Measurements from ENCODE around the gene ZNF462. TPM values are rescaled to one million over a fixed set of nuclear protein-coding genes. Genes with fewer than 3 reads are reported as not detected.

Gene ZNF462
- total RNA-seq, 2 donors from 2014 or later: 6.0 to 11.0 TPM

DNA sequence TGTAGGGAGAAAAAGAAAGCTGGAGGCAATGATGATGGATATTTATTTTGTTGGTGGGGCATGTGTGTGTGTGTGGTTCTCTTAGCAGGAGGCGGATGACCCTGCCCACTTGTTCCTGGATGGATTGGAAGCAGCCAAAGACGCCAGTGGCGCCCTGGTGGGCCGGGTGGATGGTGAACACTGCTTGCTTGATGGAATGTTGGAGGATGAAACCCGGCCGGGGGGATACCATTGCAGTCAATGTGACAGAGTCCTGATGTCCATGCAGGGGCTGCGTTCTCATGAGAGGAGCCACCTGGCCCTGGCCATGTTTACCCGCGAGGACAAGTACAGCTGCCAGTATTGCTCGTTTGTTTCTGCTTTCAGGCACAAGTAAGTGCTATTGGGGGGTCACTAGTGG is 69.2 kb downstream of the ZNF462 start:
- Mint-ChIP-seq H3K36me3 (ENCODE audit: low read depth) (no peaks in the 10 kb centered on the region), H3K27ac (no peak overlapping the region), H3K27me3 (no peaks in the 10 kb centered on the region), H3K4me1 (no peaks in the 10 kb centered on the region), H3K4me3 (no peak overlapping the region)
- H3K9me3 ChIP-seq (ENCODE audit: control insufficient read depth, low read length, poor library complexity, severe bottlenecking): no peaks in the 10 kb centered on the region
- DNase-seq (no peak), ATAC-seq (no peak)

DNA sequence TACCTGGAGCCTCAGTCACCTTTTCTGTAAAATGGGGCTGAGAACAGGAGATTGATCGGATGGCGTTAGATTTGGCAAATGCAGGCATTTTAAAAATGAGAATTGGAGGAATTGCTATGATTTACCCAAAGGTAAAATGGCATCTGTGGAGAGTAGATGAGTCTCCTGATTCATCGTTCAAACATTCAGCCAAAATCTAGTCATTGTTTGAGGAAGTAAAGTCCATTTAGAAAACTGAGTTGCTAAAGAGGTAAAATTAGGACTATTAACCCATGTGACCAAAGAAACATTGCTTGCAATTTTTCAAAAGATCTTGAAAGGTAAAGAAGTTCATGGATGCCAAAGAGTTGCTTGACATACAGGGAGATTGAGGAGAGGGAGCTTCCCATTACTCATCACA is 69.7 kb downstream of the ZNF462 start:
- DNase-seq (no peak), ATAC-seq (no peak)
- H3K4me1 Mint-ChIP-seq: no peaks in the 10 kb centered on the region
- H3K9me3 ChIP-seq (ENCODE audit: control insufficient read depth, low read length, poor library complexity, severe bottlenecking): no peaks in the 10 kb centered on the region
- H3K27ac Mint-ChIP-seq: no peak overlapping the region
- H3K4me3 Mint-ChIP-seq: no peak overlapping the region
- no peaks in the 10 kb centered on the region for H3K36me3 Mint-ChIP-seq (ENCODE audit: low read depth)
- no peaks in the 10 kb centered on the region for H3K27me3 Mint-ChIP-seq

DNA sequence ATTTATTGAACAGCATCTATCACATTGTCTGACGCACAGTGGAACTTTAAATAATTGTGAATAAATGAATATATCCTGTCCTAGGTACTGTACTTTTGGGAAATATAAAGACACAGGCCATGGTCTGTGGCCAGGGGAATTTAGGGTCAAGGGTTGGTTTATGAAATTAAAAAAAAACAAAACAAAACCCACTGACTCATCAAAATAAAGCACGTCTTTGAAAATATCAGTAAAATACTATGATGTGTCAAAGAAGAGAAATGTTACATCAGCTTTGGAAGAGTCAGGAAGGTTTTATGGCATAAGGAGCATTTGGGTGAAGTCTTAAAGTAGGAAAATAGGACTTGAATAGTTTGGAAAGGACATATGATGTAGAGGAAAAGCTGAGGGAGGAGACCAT is 70.5 kb downstream of the ZNF462 start:
- no peak for ATAC-seq

DNA sequence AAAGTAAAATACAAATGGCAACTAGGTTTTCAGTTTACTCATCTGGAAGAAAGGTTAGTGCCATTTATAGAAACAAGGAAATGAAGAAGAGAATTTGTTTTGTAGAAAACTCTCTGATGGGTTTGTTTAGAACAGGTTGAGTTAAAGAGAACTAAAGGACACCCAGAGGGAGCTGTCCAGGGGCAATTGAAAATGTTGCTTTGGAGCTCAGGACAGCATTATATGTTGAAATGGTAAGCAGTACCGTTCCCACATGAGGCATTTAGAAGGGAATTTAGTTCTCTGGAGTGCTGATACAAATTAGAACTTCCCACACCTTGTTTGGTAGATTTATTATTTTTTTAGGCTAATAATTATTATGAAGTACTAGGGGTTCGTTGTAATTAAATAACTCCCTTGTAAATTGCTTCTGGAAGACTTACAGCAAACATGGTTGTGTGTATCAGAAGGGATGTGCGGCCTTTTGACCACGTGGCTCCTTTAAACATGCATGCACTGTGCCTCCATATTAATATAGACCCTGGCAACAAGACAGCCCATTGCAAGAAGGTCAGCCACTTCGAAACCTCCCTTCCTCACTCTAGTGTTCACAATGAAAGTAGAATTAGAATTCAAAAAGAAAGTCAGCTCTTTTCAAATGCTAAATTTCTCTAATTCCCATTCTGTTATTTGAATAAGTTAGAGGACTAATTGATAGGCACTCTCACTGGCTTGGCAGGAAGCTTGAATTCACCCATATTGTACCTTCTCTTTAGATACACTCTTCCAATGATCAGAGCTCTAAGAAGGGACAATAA is 71.7 kb downstream of the ZNF462 start:
- Mint-ChIP-seq H3K4me3 (no peak overlapping the region), H3K4me1 (no peaks in the 10 kb centered on the region), H3K27ac (no peak overlapping the region), H3K27me3 (no peaks in the 10 kb centered on the region), H3K36me3 (ENCODE audit: low read depth) (no peaks in the 10 kb centered on the region)
- H3K9me3 ChIP-seq (ENCODE audit: control insufficient read depth, low read length, poor library complexity, severe bottlenecking): no peaks in the 10 kb centered on the region
- DNase-seq: no peak
- no peak for ATAC-seq

More for the DNA sequence above, 70.5 kb downstream of the ZNF462 start:
- no peaks in the 10 kb centered on the region for H3K9me3 ChIP-seq (ENCODE audit: control insufficient read depth, low read length, poor library complexity, severe bottlenecking)
- no peak for DNase-seq
- no peaks in the 10 kb centered on the region for H3K27me3 Mint-ChIP-seq
- no peaks in the 10 kb centered on the region for H3K4me1 Mint-ChIP-seq
- H3K36me3 Mint-ChIP-seq (ENCODE audit: low read depth): no peaks in the 10 kb centered on the region
- no peak overlapping the region for H3K27ac Mint-ChIP-seq
- no peak overlapping the region for H3K4me3 Mint-ChIP-seq

DNA sequence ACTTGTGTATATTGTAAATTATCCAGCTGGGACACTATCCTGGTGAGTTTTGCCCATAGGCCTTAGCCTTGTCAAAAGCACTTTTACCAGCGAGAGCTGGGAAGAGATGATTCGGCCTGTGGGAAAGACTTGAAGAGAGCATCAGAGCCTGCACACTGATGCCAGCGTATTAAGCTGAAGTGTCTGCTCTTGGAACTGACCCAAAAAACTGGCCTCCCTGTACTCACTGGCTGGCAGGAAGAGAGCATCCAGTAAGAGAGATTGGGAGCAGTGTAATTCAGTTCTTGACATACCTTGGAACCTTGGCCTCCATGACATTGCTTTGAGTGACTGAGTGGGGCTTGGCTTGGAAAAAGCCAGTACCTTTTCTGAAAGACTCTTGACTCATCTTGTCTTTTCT is 73.7 kb downstream of the ZNF462 start:
- no peak for ATAC-seq
- no peak overlapping the region for H3K4me3 Mint-ChIP-seq
- H3K9me3 ChIP-seq (ENCODE audit: control insufficient read depth, low read length, poor library complexity, severe bottlenecking): no peaks in the 10 kb centered on the region
- no peaks in the 10 kb centered on the region for H3K4me1 Mint-ChIP-seq
- H3K27me3 Mint-ChIP-seq: no peaks in the 10 kb centered on the region
- DNase-seq: no peak
- no peak overlapping the region for H3K27ac Mint-ChIP-seq
- no peaks in the 10 kb centered on the region for H3K36me3 Mint-ChIP-seq (ENCODE audit: low read depth)

DNA sequence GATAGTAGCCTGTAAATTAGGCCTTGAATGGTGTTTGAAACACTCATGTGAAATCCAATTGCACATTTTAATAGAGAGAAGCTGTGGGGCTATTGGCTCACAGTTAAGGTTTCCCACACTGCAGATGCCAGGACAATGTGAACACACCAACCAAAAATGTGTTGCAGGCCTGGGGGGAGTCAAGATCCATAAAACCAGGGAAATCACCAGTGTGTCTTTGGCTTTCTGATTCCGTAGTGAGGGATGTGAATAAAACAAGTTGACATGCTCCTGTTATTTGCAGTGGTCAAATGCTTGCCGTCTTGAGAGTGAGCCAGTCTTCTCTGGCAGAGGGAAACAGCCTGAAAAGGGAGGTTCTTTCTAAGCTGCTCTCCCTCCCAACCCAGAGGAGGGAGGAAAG is 79.0 kb downstream of the ZNF462 start:
- Mint-ChIP-seq H3K4me1 (no peaks in the 10 kb centered on the region), H3K27me3 (no peaks in the 10 kb centered on the region), H3K4me3 (no peak overlapping the region), H3K36me3 (ENCODE audit: low read depth) (no peaks in the 10 kb centered on the region), H3K27ac (no peak overlapping the region)
- H3K9me3 ChIP-seq (ENCODE audit: control insufficient read depth, low read length, poor library complexity, severe bottlenecking): no peaks in the 10 kb centered on the region
- DNase-seq (no peak), ATAC-seq (no peak)

DNA sequence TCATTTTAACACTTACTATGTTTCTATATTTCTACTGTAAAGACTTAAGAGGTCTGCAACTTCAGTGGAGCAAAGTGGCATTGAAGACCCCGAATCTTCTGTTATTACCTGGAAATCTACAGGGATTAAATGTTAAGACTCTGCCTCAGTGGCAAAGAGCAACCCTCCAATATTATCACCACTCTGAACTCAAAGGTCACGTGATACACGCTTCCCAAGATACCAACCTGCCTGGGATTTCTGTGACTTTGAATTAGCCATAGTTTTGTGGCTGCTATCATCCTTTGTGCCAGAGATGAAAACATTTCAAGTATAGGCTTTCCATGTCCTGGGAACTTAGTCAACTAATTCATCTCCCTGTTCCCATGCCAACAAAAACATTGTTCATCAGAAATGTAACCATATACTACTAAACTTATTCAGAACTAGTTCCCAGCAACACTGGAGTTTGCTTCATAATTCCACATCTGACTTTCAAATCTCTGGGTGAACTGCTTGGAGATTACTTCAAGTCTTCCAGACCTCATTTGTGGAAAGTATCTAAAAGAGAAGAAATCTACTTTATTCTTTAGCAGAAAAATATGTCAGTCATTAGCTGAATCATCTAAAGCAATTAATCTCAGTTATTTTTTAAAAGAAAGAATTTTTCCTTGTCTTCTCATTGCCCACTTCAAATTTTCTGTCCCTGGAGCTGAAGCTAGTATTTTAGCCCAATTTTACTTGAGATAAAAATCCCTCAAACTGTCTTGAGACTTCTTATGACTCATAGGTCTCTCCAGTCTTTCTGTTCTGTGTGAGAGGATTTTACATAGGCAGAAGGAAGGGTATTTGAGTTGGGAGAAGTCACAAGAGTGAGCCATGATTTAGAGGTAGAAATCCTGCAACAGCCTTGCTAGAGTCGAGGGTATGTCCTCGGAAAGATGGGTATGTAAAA is 83.0 kb downstream of the ZNF462 start:
- DNase-seq (no peak), ATAC-seq (no peak)
- no peaks in the 10 kb centered on the region for H3K9me3 ChIP-seq (ENCODE audit: control insufficient read depth, low read length, poor library complexity, severe bottlenecking)
- Mint-ChIP-seq H3K27me3 (no peaks in the 10 kb centered on the region), H3K27ac (no peak overlapping the region), H3K4me1 (no peaks in the 10 kb centered on the region), H3K4me3 (no peak overlapping the region), H3K36me3 (ENCODE audit: low read depth) (no peaks in the 10 kb centered on the region)

DNA sequence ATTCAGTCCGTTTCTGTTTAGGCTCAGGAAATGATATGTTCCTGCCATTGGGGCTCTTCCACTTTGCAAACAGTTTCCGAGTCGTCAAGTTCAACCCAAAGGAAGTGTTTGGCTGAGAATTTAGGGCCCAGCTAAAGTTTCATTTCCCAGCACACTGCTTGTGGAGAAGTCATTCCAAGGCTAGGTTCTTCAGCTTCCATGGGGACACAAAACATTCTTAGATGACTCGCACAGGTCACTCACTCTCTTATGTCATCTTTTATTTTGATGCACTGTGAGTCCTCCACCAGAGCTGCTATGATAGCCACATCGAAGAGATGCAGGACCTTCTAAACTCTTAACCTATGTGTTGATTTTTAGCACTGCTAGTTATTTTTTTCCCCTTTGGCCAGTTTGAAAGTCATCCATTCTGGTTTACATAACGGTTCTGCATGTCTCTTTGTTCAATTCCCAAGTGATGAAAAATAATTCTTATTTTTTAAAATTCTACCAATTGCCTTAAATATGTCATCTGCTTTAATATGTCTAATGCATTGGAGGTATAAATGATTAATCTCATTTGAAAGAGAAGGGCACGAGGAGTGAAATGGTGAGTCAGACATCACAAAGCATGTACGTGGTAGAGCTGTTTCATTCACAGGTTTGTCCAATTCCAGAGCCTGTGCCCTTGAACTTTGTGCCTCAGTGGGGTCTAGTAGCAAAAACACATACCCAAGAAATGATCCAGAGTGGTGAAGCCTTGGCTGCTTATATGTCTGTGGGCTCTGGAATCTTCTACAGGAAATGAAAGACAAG is 84.3 kb downstream of the ZNF462 start:
- DNase-seq (no peak), ATAC-seq (no peak)
- H3K9me3 ChIP-seq (ENCODE audit: control insufficient read depth, low read length, poor library complexity, severe bottlenecking): no peaks in the 10 kb centered on the region
- Mint-ChIP-seq H3K4me3 (no peak overlapping the region), H3K27ac (no peak overlapping the region), H3K36me3 (ENCODE audit: low read depth) (no peaks in the 10 kb centered on the region), H3K27me3 (no peaks in the 10 kb centered on the region), H3K4me1 (no peaks in the 10 kb centered on the region)

DNA sequence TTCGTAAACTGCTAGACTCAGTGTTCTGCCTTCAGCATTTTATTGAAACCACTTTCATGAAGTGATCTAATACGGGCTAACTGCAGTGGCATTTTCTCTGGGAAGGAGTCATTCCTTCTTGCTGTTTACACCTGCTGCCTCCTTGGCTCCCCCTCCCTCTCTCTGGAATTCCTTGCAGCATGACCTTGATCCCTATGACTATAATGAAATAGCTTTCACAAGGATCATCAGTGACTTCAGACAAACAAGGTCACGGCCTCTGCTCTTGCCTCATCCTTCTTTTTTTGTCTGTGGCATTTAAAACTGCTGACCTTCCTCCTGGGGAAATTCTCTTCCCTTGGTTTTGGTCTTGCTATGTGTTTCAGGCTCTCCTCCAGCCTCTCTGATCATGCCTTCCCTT is 90.2 kb downstream of the ZNF462 start:
- no peaks in the 10 kb centered on the region for H3K9me3 ChIP-seq (ENCODE audit: control insufficient read depth, low read length, poor library complexity, severe bottlenecking)
- Mint-ChIP-seq H3K4me3 (no peak overlapping the region), H3K27ac (no peak overlapping the region), H3K4me1 (no peaks in the 10 kb centered on the region), H3K36me3 (ENCODE audit: low read depth) (no peaks in the 10 kb centered on the region), H3K27me3 (no peaks in the 10 kb centered on the region)
- DNase-seq (no peak), ATAC-seq (no peak)

DNA sequence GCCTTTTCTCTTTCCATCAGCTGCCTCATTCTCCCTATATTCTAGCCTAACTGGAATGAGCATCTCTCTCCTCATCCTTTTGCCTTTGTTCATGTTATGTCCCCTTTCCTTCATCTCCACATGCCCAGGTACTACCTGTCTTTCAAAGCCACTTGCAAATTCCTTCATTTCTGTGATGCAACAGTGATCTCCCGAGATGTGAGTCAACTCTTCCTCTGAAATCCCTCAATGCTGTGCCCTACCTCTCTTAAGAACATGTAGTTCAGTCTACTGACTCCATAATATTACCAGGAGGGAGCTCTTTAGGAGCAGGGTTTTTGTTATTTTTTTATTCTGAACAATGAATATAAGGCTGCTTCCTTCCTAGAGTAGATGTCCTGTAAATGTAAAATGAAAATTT is 91.6 kb downstream of the ZNF462 start:
- H3K9me3 ChIP-seq (ENCODE audit: control insufficient read depth, low read length, poor library complexity, severe bottlenecking): no peaks in the 10 kb centered on the region
- Mint-ChIP-seq H3K36me3 (ENCODE audit: low read depth) (no peaks in the 10 kb centered on the region), H3K4me1 (no peaks in the 10 kb centered on the region), H3K27me3 (no peaks in the 10 kb centered on the region), H3K4me3 (no peak overlapping the region), H3K27ac (no peak overlapping the region)
- DNase-seq (no peak), ATAC-seq (no peak)

DNA sequence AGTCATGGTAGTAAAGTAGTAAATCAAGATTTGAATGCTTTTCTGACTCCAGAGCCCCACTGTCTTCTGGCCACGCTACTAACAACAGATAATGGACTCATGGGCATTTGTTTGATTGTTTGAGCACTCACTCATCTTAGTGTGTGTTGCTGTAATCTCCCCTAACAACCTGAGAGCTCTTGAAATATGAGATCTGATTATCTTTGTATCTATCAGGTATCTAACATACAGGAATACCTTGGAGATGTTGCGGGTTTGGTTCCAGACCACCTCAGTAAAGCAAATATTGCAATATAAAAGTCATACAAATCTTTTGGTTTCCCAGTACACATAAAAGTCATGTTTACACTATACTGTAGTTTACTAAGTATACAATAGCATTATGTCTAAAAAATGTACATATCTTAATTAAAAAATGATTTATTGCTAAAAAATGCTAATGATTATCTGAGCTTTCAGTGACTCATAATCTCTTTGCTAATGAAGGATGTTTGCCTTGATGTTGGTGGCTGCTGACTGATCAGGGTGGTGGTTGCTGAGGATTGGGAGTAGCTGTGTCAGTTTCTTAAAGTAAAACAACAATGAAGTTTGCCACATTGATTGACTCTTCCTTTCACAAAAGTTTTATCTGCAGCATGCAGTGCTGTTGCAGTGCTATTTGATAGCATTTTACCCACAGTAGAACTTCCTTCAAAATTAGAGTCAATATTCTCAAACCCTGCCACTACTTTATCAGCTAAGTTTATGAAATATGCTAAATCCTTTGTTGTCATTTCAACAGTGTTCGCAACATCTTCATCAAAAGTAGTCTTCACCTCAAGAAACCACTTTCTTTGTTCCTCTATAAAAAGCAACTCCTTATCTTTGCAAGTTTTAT is 92.2 kb downstream of the ZNF462 start:
- H3K9me3 ChIP-seq (ENCODE audit: control insufficient read depth, low read length, poor library complexity, severe bottlenecking): no peaks in the 10 kb centered on the region
- H3K4me1 Mint-ChIP-seq: no peaks in the 10 kb centered on the region
- H3K4me3 Mint-ChIP-seq: no peak overlapping the region
- H3K27ac Mint-ChIP-seq: no peak overlapping the region
- H3K27me3 Mint-ChIP-seq: no peaks in the 10 kb centered on the region
- ATAC-seq (no peak), DNase-seq (no peak)
- H3K36me3 Mint-ChIP-seq (ENCODE audit: low read depth): no peaks in the 10 kb centered on the region

DNA sequence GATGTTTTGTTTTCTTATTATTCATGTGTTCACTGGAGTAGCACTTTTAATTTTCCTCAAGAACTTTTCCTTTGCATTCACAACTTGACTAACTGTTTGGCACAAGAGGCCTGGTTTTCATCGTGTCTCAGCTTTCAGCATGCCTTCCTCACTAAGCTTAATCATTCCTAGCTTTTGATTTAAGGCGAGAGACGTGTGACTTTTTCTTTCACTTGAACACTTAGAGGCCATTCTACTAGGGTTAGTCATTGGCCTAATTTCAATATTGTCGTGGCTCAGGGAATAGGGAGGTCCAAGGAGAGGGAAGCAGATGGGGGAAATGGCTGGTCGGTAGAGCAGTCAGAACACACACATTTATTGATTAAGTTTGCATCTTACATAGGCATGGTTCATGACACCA is 94.0 kb downstream of the ZNF462 start:
- no peaks in the 10 kb centered on the region for H3K9me3 ChIP-seq (ENCODE audit: control insufficient read depth, low read length, poor library complexity, severe bottlenecking)
- no peaks in the 10 kb centered on the region for H3K27me3 Mint-ChIP-seq
- DNase-seq: no peak
- H3K4me3 Mint-ChIP-seq: no peak overlapping the region
- H3K27ac Mint-ChIP-seq: no peak overlapping the region
- no peaks in the 10 kb centered on the region for H3K36me3 Mint-ChIP-seq (ENCODE audit: low read depth)
- ATAC-seq: no peak
- no peaks in the 10 kb centered on the region for H3K4me1 Mint-ChIP-seq

Measured in T-helper 17 cell (primary cell).